Stimulated activated CD4-positive, alpha-beta T cell treated with anti-CD3 and anti-CD28 coated beads, Interleukin-15, amount 100 ng/mL, for 24 hours (primary cell): ENCODE measurements around the gene CWC22.
"Not testable (repeated sequence)": the region's sequence is repeated elsewhere in the genome, so short reads cannot be mapped to it uniquely, and the experiment has no call there.

Experiments used
- DNase-seq: peaks from one replicate; pipeline ENCODE4 v3.0.0-alpha.2; 2020

CWC22 gene

GRCh38 chr2:180006781-180007579 is at the start of gene CWC22:
CWC22 (minus strand) TSS chr2:180007297; CDS start chr2:179993341, 13,956 bp downstream.
- DNase-seq = peak; percentile 89

- DNase-seq = no peak
Measured at GRCh38 chr2:180056367-180057118, 49.4 kb upstream of the CWC22 start.

GRCh38 chr2:180054576-180054975 is 47.5 kb upstream of the CWC22 start:
- not testable (repeated sequence) for DNase-seq

- DNase-seq = no peak
Measured at GRCh38 chr2:180050246-180050645, 43.1 kb upstream of the CWC22 start.

GRCh38 chr2:180048251-180048650 is 41.2 kb upstream of the CWC22 start:
- no peak for DNase-seq

GRCh38 chr2:180046776-180047175 is 39.7 kb upstream of the CWC22 start:
- DNase-seq = no peak

- DNase-seq = no peak
Measured at GRCh38 chr2:180046202-180046601, 39.1 kb upstream of the CWC22 start.

- DNase-seq = no peak
Measured at GRCh38 chr2:180040146-180040925, 33.2 kb upstream of the CWC22 start.

GRCh38 chr2:180038997-180039396 is 31.9 kb upstream of the CWC22 start:
- no peak for DNase-seq

GRCh38 chr2:180033993-180034894 is 27.1 kb upstream of the CWC22 start:
- no peak for DNase-seq

GRCh38 chr2:180029575-180029974 is 22.5 kb upstream of the CWC22 start:
- no peak for DNase-seq

GRCh38 chr2:180021850-180022249 is 14.8 kb upstream of the CWC22 start:
- DNase-seq = no peak

GRCh38 chr2:180017784-180018183 is 10.7 kb upstream of the CWC22 start:
- no peak for DNase-seq

- no peak for DNase-seq
Measured at GRCh38 chr2:180016937-180017336, 9.8 kb upstream of the CWC22 start.

GRCh38 chr2:180015951-180016709 is 9.0 kb upstream of the CWC22 start:
- no peak for DNase-seq

GRCh38 chr2:180012523-180012922 is 5.4 kb upstream of the CWC22 start:
- no peak for DNase-seq

- no peak for DNase-seq
Measured at GRCh38 chr2:180010701-180011100, 3.6 kb upstream of the CWC22 start.

GRCh38 chr2:180006231-180006630 is 866 bp downstream of the CWC22 start:
- DNase-seq = no peak

- DNase-seq = not testable (repeated sequence)
Measured at GRCh38 chr2:180005465-180005864, 1.6 kb downstream of the CWC22 start.

- DNase-seq = no peak
Measured at GRCh38 chr2:180004731-180005130, 2.4 kb downstream of the CWC22 start.

- DNase-seq = no peak
Measured at GRCh38 chr2:180003559-180003958, 3.5 kb downstream of the CWC22 start.

- DNase-seq = no peak
Measured at GRCh38 chr2:180003073-180003472, 4.0 kb downstream of the CWC22 start.
